ENCODE data around the gene STIM1.
"Not testable (repeated sequence)": the region's sequence is repeated elsewhere in the genome, so short reads cannot be mapped to it uniquely, and the experiment has no call there.

STIM1 gene

GRCh38 chr11:3989921-3990290 lies 134.4 kb downstream of the STIM1 start:
- no peak for DNase-seq

- no peak for DNase-seq
These were observed 134.9 kb downstream of the STIM1 start for GRCh38 chr11:3990406-3990805.

GRCh38 chr11:3992964-3993363 lies 137.5 kb downstream of the STIM1 start:
- no peak for DNase-seq

GRCh38 chr11:3994030-3994640 lies 138.7 kb downstream of the STIM1 start:
- DNase-seq: peak; percentile 16

GRCh38 chr11:3995307-3995706 lies 139.8 kb downstream of the STIM1 start:
- DNase-seq: no peak

GRCh38 chr11:3995949-3996554 lies 140.6 kb downstream of the STIM1 start:
- DNase-seq: no peak

- DNase-seq: no peak
These were observed 141.2 kb downstream of the STIM1 start for GRCh38 chr11:3996651-3997050.

- DNase-seq: not testable (repeated sequence)
These were observed 149.3 kb downstream of the STIM1 start for GRCh38 chr11:4004753-4005152.

- no peak for DNase-seq
These were observed 151.6 kb downstream of the STIM1 start for GRCh38 chr11:4006946-4007680.

GRCh38 chr11:4008116-4008515 lies 152.7 kb downstream of the STIM1 start:
- no peak for DNase-seq

- DNase-seq: not testable (repeated sequence)
These were observed 161.1 kb downstream of the STIM1 start for GRCh38 chr11:4016602-4017001.

- no peak for DNase-seq
These were observed 161.7 kb downstream of the STIM1 start for GRCh38 chr11:4017129-4017528.

- DNase-seq: no peak
These were observed 163.2 kb downstream of the STIM1 start for GRCh38 chr11:4018641-4019040.

GRCh38 chr11:4019891-4020290 lies 164.4 kb downstream of the STIM1 start:
- no peak for DNase-seq

- no peak for DNase-seq
These were observed 167.2 kb downstream of the STIM1 start for GRCh38 chr11:4022669-4023068.

GRCh38 chr11:4025248-4025966 lies 169.9 kb downstream of the STIM1 start:
- no peak for DNase-seq

- DNase-seq: no peak
These were observed 170.5 kb downstream of the STIM1 start for GRCh38 chr11:4025967-4026324.

- no peak for DNase-seq
These were observed 170.9 kb downstream of the STIM1 start for GRCh38 chr11:4026389-4026788.

- no peak for DNase-seq
These were observed 172.3 kb downstream of the STIM1 start for GRCh38 chr11:4027746-4028145.

- no peak for DNase-seq
These were observed 174.7 kb downstream of the STIM1 start for GRCh38 chr11:4030197-4030596.

- no peak for DNase-seq
These were observed 176.6 kb downstream of the STIM1 start for GRCh38 chr11:4032097-4032496.

- DNase-seq: no peak
These were observed 180.5 kb downstream of the STIM1 start for GRCh38 chr11:4035985-4036384.

- no peak for DNase-seq
These were observed 183.5 kb downstream of the STIM1 start for GRCh38 chr11:4039011-4039410.

GRCh38 chr11:4040461-4040860 lies 185.0 kb downstream of the STIM1 start:
- no peak for DNase-seq
